Parathyroid adenoma (tissue), 2 donors: ENCODE results near the gene ORC4.

Source experiments
- H2AFZ ChIP-seq: fragments of 300-600 bp; sonication (generic); one replicate; pipeline ENCODE4 v1.7.0; 2017; ENCODE audit warnings: antibody characterized with exemption, mild to moderate bottlenecking
- H3K27ac ChIP-seq: fragments of 300-600 bp; sonication (generic); one replicate; pipeline ENCODE4 v1.7.0; 2017
- H3K27me3 ChIP-seq: fragments of 300-600 bp; sonication (generic); one replicate; pipeline ENCODE4 v1.7.0; 2017; ENCODE audit warnings: low read length; ENCODE audit not compliant: control insufficient read depth, insufficient read depth
- H3K36me3 ChIP-seq: fragments of 300-600 bp; sonication (generic); one replicate; pipeline ENCODE4 v1.7.0; 2017; ENCODE audit warnings: low read length; ENCODE audit not compliant: control insufficient read depth, insufficient read depth
- H3K4me1 ChIP-seq: fragments of 300-600 bp; sonication (generic); one replicate; pipeline ENCODE4 v1.7.0; 2017; ENCODE audit warnings: control low read depth
- H3K4me2 ChIP-seq: fragments of 300-600 bp; sonication (generic); one replicate; pipeline ENCODE4 v1.7.0; 2017; ENCODE audit warnings: low read length
- H3K4me3 ChIP-seq: fragments of 300-600 bp; sonication (generic); one replicate; pipeline ENCODE4 v1.7.0; 2017; ENCODE audit warnings: low read depth, low read length
- H3K79me2 ChIP-seq: fragments of 300-600 bp; sonication (generic); one replicate; pipeline ENCODE4 v1.7.0; 2017; ENCODE audit warnings: control low read depth
- H3K9ac ChIP-seq: fragments of 300-600 bp; sonication (generic); one replicate; pipeline ENCODE4 v1.7.0; 2017; ENCODE audit warnings: mild to moderate bottlenecking
- H3K9me3 ChIP-seq: fragments of 300-600 bp; sonication (generic); one replicate; pipeline ENCODE4 v1.7.0; 2017; ENCODE audit warnings: low read length; ENCODE audit not compliant: control insufficient read depth
- TF ChIP-seq, protein P1 (sequence below): fragments of 300-600 bp; sonication (generic); IDR thresholded peaks from one replicate; pipeline ENCODE4 v1.7.0; 2017; ENCODE audit warnings: antibody characterized with exemption, mild to moderate bottlenecking
- donor health status: primary hyperparathyroidism.

Gene ORC4

DNA sequence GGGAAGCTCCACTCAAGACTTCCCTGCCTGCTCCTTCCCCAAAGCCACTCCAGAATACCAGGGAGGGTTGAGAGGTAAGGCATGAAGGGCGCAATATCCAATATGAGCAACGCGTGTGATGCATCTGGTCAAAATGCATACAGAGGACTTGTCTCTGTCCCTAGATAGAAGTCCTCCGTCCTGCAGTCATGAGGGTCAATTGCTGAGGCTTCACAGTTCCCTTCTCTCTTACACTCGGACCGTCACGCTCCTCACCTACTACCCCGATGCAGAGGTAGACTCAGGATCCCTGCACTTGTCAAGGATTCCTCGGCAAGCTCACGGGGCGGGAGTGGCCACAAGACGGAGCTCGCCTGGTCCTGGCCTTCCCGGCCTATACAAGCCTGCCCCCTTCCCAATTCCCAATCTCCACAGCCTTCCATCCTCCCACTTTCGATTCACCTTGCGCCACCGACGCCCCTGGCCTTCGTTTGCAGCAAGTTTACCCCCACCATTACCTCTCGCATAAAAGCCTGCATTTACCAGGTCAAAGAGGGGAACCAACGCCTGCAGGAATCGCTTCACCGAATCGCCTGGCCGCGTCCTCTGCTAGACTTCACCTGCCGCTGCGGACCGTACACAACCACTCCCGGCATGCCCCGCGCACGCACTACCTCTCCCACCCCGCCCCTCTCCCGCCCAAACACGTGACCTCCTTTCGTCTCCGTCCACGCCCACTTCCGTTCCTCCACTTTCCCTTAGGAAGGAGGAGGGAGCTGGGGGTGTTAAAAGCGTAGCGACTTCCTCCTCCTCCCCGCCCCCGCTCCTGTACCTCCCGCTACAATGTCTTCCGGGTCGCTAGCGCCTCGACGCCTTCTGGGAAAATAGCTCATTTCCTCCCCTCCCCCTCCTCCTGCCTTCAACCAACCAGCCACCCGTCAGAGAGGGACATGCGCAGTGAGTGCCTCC lies at the start of gene ORC4:
Gene ORC4 (minus strand): TSS at position 627 of the 948 bp plus-strand sequence. CDS start 44,779 bp downstream, outside the sequence.
- H3K4me1 ChIP-seq: peaks cover 7% of the 10 kb centered on the region
- TF ChIP-seq, protein P1, sequence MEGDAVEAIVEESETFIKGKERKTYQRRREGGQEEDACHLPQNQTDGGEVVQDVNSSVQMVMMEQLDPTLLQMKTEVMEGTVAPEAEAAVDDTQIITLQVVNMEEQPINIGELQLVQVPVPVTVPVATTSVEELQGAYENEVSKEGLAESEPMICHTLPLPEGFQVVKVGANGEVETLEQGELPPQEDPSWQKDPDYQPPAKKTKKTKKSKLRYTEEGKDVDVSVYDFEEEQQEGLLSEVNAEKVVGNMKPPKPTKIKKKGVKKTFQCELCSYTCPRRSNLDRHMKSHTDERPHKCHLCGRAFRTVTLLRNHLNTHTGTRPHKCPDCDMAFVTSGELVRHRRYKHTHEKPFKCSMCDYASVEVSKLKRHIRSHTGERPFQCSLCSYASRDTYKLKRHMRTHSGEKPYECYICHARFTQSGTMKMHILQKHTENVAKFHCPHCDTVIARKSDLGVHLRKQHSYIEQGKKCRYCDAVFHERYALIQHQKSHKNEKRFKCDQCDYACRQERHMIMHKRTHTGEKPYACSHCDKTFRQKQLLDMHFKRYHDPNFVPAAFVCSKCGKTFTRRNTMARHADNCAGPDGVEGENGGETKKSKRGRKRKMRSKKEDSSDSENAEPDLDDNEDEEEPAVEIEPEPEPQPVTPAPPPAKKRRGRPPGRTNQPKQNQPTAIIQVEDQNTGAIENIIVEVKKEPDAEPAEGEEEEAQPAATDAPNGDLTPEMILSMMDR: peak; percentile 51
- H3K4me2 ChIP-seq: peak within 1 kb of the TSS; percentile 80

DNA sequence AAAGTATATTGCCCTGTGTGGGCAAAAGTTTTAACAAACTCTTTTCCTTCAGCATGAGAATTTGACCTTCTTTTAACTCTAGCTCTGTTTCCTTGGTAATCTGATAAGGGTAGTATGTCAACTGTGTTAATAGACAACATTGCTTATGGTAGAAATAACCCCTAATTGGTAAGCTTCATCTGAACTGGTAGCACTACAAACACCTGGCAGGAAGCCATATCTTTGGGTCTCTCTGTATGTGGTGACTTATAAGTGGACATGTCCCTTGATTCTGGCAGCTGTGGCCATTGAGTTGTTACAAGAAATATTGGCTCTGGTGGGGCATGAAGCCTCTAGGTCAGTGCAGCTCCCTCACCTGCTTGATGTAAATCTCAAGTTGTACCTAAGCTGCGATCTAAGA lies 47.3 kb upstream of the ORC4 start:
- TF ChIP-seq, protein P1: no peak
- peaks cover 10% of the 10 kb centered on the region for H3K79me2 ChIP-seq
- no peaks in the 10 kb centered on the region for H3K27me3 ChIP-seq
- H3K4me2 ChIP-seq: no peak overlapping the region
- H2AFZ ChIP-seq: no peak overlapping the region
- no peak overlapping the region for H3K27ac ChIP-seq
- no peaks in the 10 kb centered on the region for H3K36me3 ChIP-seq
- no peak overlapping the region for H3K9ac ChIP-seq
- no peak overlapping the region for H3K4me3 ChIP-seq
- H3K9me3 ChIP-seq: no peaks in the 10 kb centered on the region
- peaks cover 6% of the 10 kb centered on the region for H3K4me1 ChIP-seq

More for the DNA sequence above, at the start of gene ORC4:
- Histone ChIP-seq H3K79me2 (peaks cover 21% of the 10 kb centered on the region), H3K27me3 (no peaks in the 10 kb centered on the region), H3K4me3 (peak within 1 kb of the TSS; percentile 93), H3K9ac (peak within 1 kb of the TSS; percentile 82), H3K9me3 (no peaks in the 10 kb centered on the region), H3K27ac (peak within 1 kb of the TSS; percentile 94), H3K36me3 (no peaks in the 10 kb centered on the region), H2AFZ (peak within 1 kb of the TSS; percentile 93)

DNA sequence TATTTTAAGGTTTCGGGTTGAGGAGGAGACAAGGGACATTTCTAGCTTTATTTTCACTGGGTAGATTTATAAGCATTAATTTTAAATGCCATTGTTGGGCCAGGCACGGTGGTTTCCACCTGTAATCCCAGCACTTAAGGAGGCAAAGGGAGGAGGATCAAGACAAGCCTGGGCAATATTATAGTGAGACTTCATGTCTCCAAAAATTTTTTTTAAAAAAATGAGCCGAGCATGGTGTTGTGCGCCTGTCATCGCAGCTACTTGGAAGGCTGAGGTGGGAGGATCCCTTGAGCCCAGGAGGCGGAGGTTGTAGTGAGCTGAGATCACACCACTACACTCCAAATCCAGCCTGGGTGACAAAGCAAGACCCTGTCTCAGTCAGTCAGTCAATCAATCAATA lies 45.4 kb upstream of the ORC4 start:
- Histone ChIP-seq H3K27ac (no peak overlapping the region), H3K36me3 (no peaks in the 10 kb centered on the region), H3K4me2 (no peak overlapping the region), H2AFZ (no peak overlapping the region), H3K4me3 (no peak overlapping the region), H3K79me2 (peaks cover 9% of the 10 kb centered on the region), H3K27me3 (no peaks in the 10 kb centered on the region), H3K4me1 (peaks cover 6% of the 10 kb centered on the region), H3K9me3 (no peaks in the 10 kb centered on the region), H3K9ac (no peak overlapping the region)
- TF ChIP-seq, protein P1: no peak

DNA sequence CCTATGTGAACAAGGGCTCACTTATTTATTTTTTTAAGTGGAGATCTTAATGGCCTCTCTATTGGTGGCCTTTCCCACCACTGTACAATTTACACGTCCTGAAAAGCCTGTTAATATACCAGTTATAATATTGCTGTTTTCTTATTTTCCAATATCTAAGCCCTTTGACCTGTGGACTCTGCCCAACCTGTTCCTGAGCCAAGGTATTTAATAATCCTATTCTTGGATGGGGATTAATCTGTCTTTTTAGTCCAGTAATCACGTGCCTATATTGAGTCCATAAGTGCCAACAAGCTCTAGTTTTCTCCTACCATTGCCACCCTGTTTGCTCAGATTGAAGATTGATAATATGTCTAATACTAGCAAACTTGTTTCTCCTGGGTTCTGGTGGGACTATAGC lies 43.1 kb upstream of the ORC4 start:
- Histone ChIP-seq H3K4me2 (no peak overlapping the region), H3K36me3 (no peaks in the 10 kb centered on the region), H3K9me3 (no peaks in the 10 kb centered on the region), H3K4me1 (peaks cover 6% of the 10 kb centered on the region), H3K79me2 (peaks cover 3% of the 10 kb centered on the region), H3K27me3 (no peaks in the 10 kb centered on the region), H3K4me3 (no peak overlapping the region), H3K27ac (no peak overlapping the region), H3K9ac (no peak overlapping the region), H2AFZ (no peak overlapping the region)
- TF ChIP-seq, protein P1: no peak
